Measurements from ENCODE around the gene RNASE9.
A peak's percentile ranks its signal among the peaks of the same experiment; 100 is the strongest.
"Not testable (repeated sequence)": the region's sequence is repeated elsewhere in the genome, so short reads cannot be mapped to it uniquely, and the experiment has no call there.

The RNASE9 gene

GRCh38 chr14:20560961-20561360 is at the start of gene RNASE9:
TSS of gene RNASE9 (minus strand) at chr14:20561047.
- DNase-seq, result no peak

- peak; percentile 68 for DNase-seq
Observed at GRCh38 chr14:20610002-20610765, 49.3 kb upstream of the RNASE9 start.

DNA sequence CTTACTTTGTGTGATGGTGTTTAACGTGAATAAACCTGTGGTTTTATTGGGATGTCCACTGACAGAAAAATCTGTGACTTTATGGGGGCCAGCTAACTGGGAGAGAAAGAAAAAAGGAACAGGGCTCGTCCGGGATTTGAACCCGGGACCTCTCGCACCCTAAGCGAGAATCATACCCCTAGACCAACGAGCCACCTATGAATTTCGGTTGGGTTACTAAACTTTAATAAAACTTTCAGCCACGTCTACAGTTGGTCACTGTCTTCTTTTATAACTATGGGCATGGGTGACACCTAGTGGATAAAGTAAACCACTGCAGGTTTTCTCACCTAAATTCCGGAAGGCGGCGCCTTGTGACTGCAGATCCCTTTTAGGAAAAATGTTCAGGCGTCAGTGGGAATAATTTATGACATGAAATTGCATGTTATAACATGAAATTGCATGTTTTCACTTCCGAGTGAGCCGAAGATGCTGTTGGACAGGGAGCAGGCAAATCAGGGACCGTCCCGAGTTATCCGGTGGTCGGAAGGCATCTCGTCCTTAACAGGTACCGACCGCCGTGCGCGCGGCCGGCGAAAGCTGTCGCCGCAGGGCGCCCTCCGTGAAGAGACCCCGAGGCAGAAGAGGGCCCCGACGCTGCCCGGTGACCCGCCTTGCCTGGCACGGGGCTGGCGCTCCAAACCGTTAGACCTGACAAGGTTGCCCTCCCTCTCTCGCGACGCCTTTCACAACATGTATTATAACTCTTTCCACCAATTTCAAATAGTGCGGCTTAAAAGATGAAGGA is 48.6 kb upstream of the RNASE9 start:
- peak; percentile 77 for DNase-seq

- DNase-seq, result no peak
Observed at GRCh38 chr14:20608383-20609110, 47.7 kb upstream of the RNASE9 start.

- no peak for DNase-seq
Observed at GRCh38 chr14:20607617-20608016, 46.8 kb upstream of the RNASE9 start.

DNA sequence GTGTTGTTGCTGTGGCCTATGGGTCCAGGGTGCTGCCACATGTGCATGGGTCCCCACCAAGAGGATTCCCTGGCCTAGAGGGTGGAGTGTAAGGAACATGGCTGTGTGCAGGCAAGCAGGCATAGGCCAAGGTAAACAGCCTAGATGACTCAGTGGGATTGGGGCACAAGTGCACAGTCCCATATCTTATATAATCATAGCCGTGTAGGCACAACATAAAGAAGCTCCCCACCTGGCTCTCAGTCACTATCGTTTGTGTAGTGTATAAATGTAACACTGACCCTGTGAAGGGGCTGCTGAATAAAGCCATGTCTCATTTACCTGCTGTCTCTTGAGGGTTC is 46.0 kb upstream of the RNASE9 start:
- no peak for DNase-seq

DNA sequence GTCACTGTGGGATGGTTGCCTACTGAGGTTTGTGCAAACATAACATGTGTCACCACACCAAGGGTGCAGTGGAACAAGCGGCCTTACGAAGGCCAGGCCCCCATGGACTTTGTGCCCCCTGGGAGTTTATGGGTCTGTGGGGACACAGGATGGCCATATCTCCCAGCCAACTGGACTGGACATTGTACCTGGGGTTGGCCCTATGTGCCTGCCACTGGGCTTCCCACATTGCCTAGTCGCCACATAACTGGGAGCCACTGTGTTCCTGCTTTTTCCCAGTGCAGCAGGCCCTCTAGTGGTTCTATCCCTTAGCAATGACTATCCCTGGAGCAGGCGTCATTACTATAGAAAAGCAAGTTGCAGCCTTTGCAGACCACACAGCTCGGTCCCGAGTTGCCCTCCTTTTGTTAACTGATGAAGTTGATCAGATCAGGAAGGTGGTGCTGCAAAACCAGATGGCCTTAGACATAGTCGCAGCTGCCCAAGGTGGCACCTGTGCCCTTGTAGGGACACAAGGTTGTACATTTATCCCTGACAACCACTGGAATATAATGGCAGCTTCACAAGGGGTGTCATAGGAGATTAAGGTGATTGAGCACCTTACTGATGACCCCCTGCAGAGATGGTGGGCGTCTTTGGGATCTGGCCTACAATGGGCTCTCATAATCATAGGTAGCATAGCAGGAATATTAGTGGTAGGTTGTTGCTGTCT is 45.5 kb upstream of the RNASE9 start:
- no peak for DNase-seq

DNA sequence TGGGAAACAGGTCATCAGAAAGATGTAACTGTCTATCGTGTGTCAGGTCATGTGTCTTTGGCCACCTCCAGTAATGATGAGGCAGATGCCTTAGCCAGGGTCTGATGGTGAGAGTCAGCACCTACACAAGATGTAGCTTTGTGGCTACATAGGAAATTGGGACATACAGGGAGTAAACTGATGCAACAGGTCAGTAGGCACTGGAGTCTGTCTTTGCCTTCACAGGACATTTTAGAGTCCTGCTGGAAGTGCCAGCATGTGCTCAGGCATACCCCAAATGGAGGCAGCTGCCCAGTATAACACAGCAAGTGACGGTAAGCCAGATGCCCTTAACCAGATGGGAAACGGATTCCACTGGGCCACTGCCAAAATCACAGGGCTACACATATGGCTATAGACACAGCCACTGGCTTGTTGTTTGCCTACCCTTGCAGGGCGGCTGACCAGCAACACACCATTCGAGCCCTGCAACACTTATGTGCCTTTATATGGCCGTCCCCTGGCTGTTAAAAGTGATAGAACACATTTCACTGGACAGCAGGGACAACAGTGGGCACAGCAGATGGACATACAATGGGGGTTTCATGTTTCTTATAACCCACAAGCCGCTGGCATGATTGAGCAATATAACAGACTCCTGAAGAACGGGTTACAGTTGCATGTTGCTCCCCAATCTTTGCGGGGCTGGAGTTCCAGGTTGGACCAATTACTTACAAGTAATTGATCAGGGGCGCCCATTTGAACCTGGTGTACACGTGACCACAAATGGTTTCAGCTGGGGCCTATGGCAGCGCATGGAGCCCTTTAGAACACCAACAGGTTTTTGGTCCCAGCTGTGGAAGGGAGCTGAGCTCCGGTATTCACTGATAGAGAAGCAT is 43.2 kb upstream of the RNASE9 start:
- DNase-seq, result no peak

GRCh38 chr14:20602583-20602982 is 41.7 kb upstream of the RNASE9 start:
- no peak for DNase-seq

DNA sequence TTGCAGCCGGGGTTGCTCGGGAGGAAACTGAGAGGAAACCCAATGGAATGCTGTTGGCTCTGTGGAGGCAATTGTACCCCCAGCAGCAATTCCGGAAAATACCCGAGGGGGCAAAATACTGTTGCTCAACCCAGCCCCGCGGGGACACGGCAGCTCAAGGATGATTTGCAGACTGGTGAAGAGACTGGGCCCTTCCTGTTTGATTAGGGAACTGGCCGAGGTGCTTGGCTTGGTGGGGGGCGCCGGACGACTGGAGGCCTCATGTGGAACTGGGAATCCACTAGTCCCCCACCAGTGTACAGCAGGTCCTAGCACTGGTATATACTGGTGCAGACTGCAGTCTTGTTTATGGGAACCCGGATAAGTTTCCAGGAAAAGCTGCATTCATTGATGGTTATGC is 40.7 kb upstream of the RNASE9 start:
- no peak for DNase-seq

DNA sequence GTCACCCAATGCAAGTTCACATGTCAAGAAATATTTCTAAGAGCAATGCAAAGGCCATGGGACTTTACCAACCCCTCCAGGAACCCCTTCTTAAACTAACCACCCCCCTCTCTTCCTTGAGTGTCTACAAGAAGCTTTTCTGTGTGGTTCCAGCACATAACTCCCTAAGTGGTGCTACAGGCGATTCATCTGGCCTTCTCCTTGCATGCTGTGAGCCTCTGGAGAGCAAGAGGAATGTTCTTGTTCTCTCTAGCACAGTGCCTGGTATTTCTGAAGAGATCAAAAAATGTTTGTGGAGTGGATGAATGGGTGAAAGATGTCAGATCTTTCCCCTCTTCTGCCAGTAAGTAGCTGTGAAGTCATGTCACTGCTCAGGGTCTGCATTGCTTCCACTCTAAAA is 36.3 kb upstream of the RNASE9 start:
- no peak for DNase-seq

DNA sequence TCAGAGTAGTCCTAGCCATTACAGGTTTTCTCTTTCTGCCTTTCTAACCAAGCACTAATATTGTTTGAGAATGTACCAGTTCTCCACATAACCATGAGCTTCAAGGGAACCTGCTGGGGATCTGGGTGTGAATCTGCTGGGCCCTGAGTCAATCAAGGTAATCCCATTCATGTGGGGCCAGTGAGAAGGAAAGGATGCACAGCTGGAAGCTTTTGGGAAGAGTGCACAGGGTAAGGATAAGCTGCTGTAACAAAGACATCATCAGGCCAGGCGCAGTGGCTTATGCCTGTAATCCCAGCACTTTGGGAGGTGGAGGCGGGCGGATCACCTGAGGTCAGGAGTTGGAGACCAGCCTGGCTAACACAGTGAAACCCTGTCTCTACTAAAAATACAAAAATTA is 34.9 kb upstream of the RNASE9 start:
- DNase-seq, result not testable (repeated sequence)

- DNase-seq, result no peak
Observed at GRCh38 chr14:20592574-20592973, 31.7 kb upstream of the RNASE9 start.

- DNase-seq, result no peak
Observed at GRCh38 chr14:20591235-20591634, 30.4 kb upstream of the RNASE9 start, which contains the start of gene RNASE12. TSS of gene RNASE12 (minus strand) at chr14:20591376. CDS start at chr14:20590723, 653 bp downstream.

DNA sequence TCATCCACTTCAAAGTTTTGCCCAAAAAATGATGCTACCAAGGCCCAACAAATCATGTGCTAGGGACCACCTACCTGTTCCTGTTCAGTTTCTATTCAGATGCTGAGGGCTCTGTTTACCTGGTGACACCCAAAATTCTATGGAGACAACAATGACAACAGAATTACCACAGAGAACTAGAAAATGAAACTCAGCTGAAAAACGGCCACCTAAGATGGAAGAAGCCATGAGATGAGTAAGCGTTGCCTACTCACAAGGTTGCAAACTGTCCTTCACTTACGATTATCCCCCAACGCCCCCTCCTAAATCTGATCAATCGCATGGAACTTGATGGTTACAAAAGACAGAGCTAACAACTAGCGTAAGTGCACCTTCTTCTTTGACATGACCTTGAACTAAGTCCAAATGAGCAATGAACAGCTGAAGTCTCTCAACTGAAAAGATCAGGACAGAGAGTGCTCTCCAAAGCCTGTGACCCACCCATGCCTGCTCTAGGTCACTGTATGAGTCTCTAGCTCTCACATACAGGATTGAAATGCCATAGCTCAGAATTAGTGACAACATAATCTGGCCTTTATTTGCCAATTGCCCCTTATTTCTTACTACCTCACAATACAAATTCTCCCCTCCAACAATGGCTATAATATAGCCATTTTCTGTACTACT is 26.8 kb upstream of the RNASE9 start, which contains the start of gene RNASE11:
TSS of gene RNASE11 (minus strand) at position 513 of the 666 bp plus-strand sequence.
- DNase-seq, result no peak

GRCh38 chr14:20583908-20584307 is 23.1 kb upstream of the RNASE9 start:
- no peak for DNase-seq

DNA sequence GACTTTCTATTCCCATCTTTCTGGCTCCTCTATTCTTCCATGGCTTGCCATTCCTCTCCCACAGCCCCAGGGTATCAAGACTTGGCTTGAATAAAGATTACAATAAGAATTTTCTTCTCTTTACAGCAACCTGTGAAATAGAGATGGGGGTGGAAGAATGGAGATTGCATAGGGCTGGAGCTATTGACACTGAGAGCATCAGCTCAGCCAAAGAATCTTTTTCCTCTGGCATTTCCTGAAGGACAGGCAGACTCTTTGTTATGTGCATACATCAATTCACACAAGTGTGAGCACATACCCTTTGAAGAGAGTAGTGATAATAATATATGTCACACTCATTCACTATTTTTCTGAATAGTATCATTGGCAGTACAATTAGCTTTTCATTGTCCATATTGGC is 22.3 kb upstream of the RNASE9 start:
- DNase-seq, result no peak

GRCh38 chr14:20580242-20580641 is 19.4 kb upstream of the RNASE9 start:
- DNase-seq, result no peak

DNA sequence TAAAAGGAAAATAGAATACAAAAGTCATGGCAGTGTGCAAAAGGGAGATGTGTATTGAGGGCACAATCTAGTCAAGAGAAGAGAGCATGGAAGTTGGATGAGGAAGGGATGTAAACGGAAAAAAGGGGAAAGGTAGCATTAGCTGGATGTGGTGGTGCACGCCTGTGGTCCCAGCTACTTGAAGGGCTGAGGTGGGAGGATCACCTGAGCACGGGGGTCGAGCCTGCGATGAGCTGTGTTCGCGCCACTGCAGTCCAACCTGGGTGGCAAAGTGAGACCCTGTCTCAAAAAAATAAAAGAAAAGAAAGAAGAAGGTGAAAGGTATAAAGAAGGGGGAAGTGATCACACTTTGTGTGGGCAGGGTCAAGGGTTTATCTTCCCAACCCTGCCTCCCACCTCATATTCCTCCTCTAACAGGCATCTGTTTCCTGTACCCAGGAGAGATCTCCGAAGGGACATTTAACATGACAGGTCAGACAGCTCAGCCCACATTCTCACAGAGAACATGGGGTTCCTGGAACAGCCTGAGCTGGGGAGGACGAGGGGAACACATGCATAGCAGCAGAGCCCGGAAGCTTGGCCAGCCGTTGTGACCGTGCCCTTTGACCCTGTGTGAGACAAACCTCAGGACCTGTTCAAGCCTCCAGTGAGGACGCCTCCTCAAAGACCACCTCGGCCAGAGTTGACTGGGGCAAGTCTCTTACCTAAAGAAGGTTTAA is 18.1 kb upstream of the RNASE9 start:
- DNase-seq, result no peak

DNA sequence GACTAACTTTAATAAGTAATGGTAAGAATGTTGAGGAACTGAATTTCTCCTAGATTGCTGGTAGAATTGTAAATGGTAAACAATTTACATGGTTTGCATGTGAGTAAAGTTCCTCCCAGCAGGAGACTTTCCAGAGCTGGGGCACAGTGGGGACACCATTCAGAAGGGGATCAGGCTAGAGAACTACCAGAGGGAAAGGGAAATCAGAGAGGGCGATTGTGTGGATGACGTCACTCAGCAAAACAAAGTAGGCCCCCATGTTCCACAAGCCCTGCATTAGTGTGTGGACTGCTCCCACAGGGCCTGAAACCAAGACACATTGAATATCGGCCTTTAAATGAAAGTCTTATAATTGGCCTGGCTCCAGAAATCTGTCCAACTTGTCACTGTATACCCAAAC is 17.5 kb upstream of the RNASE9 start:
- no peak for DNase-seq
